Large intestine (tissue), 3 donors: ENCODE data around the gene LRRC8B. TPM values are rescaled to one million over a fixed set of nuclear protein-coding genes. Genes with fewer than 3 reads are reported as not detected.
"Not testable (repeated sequence)": the region's sequence is repeated elsewhere in the genome, so short reads cannot be mapped to it uniquely, and the experiment has no call there.

Experiments used
- DNase-seq, 2 donors: peaks; one replicate each; pipeline versions ENCODE4 v3.0.0 to v3.0.0-alpha.2; 2013
- H3K27ac ChIP-seq: one replicate; pipeline ENCODE4 v1.5.1; 2013; ENCODE audit warnings: low read length
- H3K27me3 ChIP-seq: 2 replicates; pipeline ENCODE4 v1.6.1; 2013; ENCODE audit warnings: low read length; ENCODE audit not compliant: control insufficient read depth, insufficient read depth
- H3K36me3 ChIP-seq: 2 replicates; pipeline ENCODE4 v1.6.1; 2013; ENCODE audit warnings: low read length; ENCODE audit not compliant: control insufficient read depth, insufficient read depth
- H3K4me1 ChIP-seq: one replicate; pipeline ENCODE4 v1.6.1; 2013; ENCODE audit warnings: low read length; ENCODE audit not compliant: control insufficient read depth, insufficient read depth
- H3K4me3 ChIP-seq: one replicate; pipeline ENCODE4 v1.5.1; 2013; ENCODE audit warnings: low read length
- H3K9me3 ChIP-seq: one replicate; pipeline ENCODE4 v1.6.1; 2013; ENCODE audit warnings: mild to moderate bottlenecking, low read depth, low read length, moderate library complexity; ENCODE audit not compliant: control insufficient read depth
- WGBS: methylation state at CpG from one replicate; pipeline ENCODE4 v1.1.5; 2013; ENCODE audit warnings: low lambda C conversion rate; ENCODE audit not compliant: insufficient coverage; 5-methylcytosine and 5-hydroxymethylcytosine counted together
- polyA plus RNA-seq: library from polyadenylated mRNA; unstranded; fragments of 120-200 nt; gene quantifications from one replicate; pipeline ENCODE4 v1.2.1, GENCODE V29; 2013

Gene LRRC8B
- polyA plus RNA-seq, 1 donor, result 10.2 TPM

- no peaks in the 10 kb centered on the region for H3K27me3 ChIP-seq
- peaks cover 18% of the 10 kb centered on the region for H3K36me3 ChIP-seq
- no peak for DNase-seq
- H3K27ac ChIP-seq, result no peak overlapping the region
- peaks cover 1% of the 10 kb centered on the region for H3K4me1 ChIP-seq
- no peaks in the 10 kb centered on the region for H3K9me3 ChIP-seq
- H3K4me3 ChIP-seq, result no peak overlapping the region
- no CpG with 5 or more reads among the region's 9 CpGs for WGBS
Observed at GRCh38 chr1:89582571-89582970, 57.9 kb downstream of the LRRC8B start.

DNA sequence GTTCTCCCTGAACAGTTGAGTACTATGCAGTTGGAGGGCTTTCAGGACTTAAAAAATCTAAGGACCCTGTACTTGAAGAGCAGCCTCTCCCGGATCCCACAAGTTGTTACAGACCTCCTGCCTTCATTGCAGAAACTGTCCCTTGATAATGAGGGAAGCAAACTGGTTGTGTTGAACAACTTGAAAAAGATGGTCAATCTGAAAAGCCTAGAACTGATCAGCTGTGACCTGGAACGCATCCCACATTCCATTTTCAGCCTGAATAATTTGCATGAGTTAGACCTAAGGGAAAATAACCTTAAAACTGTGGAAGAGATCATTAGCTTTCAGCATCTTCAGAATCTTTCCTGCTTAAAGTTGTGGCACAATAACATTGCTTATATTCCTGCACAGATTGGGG is 59.6 kb downstream of the LRRC8B start:
- Histone ChIP-seq H3K27ac (no peak overlapping the region), H3K36me3 (peaks cover 18% of the 10 kb centered on the region), H3K27me3 (no peaks in the 10 kb centered on the region), H3K9me3 (no peaks in the 10 kb centered on the region), H3K4me1 (peaks cover 5% of the 10 kb centered on the region), H3K4me3 (no peak overlapping the region)
- no peak for DNase-seq
- WGBS, result 100% methylated on average over 1 of the region's 2 CpGs

- no peak for DNase-seq
- peaks cover 5% of the 10 kb centered on the region for H3K4me1 ChIP-seq
- peaks cover 18% of the 10 kb centered on the region for H3K36me3 ChIP-seq
- H3K27ac ChIP-seq, result no peak overlapping the region
- H3K27me3 ChIP-seq, result no peaks in the 10 kb centered on the region
- 86% methylated on average over 2 of the region's 3 CpGs for WGBS
- H3K4me3 ChIP-seq, result no peak overlapping the region
- H3K9me3 ChIP-seq, result no peaks in the 10 kb centered on the region
Observed at GRCh38 chr1:89584781-89585180, 60.2 kb downstream of the LRRC8B start.

DNA sequence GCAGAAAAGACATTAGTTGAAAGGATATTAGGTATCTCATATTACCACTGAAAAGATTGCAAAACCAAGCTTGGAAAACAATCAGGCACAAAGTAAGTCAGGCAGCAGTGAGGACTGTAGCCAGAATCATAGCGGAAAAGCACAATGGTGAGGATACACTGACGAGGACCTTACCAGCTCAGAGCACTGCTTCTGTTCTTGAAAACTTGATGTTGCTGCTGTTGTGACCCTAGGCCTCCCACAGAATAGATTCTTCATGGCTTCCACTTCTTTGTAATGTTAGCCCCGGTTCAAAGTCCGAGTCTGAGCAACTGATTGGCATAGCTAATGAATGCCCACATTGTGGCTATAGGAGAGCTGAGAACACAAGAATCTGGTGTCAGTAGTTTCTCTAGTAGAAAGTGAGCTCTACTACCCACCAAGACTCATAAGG is 63.1 kb downstream of the LRRC8B start:
- DNase-seq, result peak in 1 of 2 donors; percentile 12
- WGBS, result 100% methylated on average over 1 of the region's 4 CpGs

DNA sequence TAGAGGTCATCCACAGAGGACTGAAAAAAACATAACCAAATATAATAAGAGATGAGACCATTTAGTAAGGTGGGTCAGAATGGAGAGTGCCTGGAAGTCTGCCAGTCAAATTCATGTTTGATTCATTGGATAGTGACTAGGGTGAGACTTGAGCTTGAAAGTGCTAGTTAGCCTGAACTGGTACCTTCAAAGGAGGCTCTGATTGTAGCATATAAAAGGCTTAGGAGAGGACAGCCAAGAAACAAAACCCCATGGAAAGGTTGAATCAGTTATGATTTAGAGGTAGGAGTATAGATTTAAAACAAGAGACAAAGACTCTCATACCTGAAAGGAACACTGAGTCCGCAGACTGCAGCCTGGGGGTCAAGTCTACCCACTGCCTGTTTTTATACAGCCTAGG is 63.9 kb downstream of the LRRC8B start:
- no peak overlapping the region for H3K27ac ChIP-seq
- no peak for DNase-seq
- no peak overlapping the region for H3K4me3 ChIP-seq
- no peaks in the 10 kb centered on the region for H3K27me3 ChIP-seq
- H3K9me3 ChIP-seq, result no peaks in the 10 kb centered on the region
- no CpG with 5 or more reads among the region's 1 CpG for WGBS
- peaks cover 5% of the 10 kb centered on the region for H3K4me1 ChIP-seq
- peaks cover 6% of the 10 kb centered on the region for H3K36me3 ChIP-seq

More for the DNA sequence above, 63.1 kb downstream of the LRRC8B start:
- Histone ChIP-seq H3K4me3 (no peak overlapping the region), H3K27ac (no peak overlapping the region), H3K9me3 (no peaks in the 10 kb centered on the region), H3K4me1 (peaks cover 5% of the 10 kb centered on the region), H3K27me3 (no peaks in the 10 kb centered on the region), H3K36me3 (peaks cover 12% of the 10 kb centered on the region)

GRCh38 chr1:89589515-89589914 is 64.9 kb downstream of the LRRC8B start:
- no CpG with 5 or more reads among the region's 1 CpG for WGBS
- DNase-seq, result no peak
- no peak overlapping the region for H3K4me3 ChIP-seq
- no peak overlapping the region for H3K27ac ChIP-seq
- H3K4me1 ChIP-seq, result peaks cover 5% of the 10 kb centered on the region
- no peaks in the 10 kb centered on the region for H3K27me3 ChIP-seq
- no peaks in the 10 kb centered on the region for H3K9me3 ChIP-seq
- peaks cover 3% of the 10 kb centered on the region for H3K36me3 ChIP-seq

DNA sequence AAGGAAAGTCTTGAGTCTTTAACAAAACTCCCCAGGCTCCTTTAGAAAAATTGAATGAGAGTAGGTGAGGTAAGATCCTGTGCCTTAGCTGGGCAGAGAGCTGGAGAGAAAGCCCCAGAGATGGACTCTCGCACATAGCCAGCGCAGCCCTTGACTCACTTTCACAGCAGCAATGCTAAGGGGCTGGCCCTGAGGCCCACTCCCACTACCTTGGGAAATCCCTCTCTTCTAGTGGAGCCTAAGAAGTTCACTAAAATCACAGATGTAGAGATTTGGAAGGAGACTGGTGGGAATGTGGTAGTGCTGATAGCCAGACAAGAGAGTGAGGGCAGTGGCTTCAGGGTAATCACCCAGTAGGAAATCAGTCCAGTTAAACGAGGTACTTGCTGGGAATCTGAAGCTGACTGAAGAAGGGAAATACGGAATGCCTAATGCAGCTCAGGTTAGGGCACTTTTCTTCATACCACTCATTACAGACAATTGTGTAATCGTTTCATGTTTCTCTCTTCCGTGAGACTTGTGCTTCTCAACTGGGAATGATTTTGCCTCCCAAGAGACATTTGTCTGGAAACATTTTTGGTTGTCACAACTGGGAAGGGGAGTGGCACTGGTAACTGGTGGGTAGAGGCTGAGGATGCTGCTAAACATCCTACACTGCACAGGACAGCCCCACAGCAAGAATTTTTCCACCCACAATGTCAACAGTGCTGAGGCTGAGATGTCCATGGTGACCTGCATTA is 65.9 kb downstream of the LRRC8B start:
- DNase-seq, result no peak
- H3K9me3 ChIP-seq, result no peaks in the 10 kb centered on the region
- H3K36me3 ChIP-seq, result peaks cover 3% of the 10 kb centered on the region
- no peak overlapping the region for H3K4me3 ChIP-seq
- peaks cover 5% of the 10 kb centered on the region for H3K4me1 ChIP-seq
- no CpG with 5 or more reads among the region's 6 CpGs for WGBS
- H3K27me3 ChIP-seq, result no peaks in the 10 kb centered on the region
- no peak overlapping the region for H3K27ac ChIP-seq

DNA sequence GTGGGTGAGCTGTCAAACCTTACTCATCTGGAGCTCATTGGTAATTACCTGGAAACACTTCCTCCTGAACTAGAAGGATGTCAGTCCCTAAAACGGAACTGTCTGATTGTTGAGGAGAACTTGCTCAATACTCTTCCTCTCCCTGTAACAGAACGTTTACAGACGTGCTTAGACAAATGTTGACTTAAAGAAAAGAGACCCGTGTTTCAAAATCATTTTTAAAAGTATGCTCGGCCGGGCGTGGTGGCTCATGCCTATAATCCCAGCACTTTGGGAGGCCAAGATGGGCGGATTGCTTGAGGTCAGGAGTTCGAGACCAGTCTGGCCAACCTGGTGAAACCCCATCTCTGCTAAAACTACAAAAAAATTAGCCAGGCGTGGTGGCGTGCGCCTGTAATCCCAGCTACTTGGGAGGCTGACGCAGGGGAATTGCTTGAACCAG is 68.3 kb downstream of the LRRC8B start:
- H3K27me3 ChIP-seq, DNase-seq, H3K36me3 ChIP-seq, H3K4me1 ChIP-seq, H3K9me3 ChIP-seq, H3K4me3 ChIP-seq, H3K27ac ChIP-seq: not testable (repeated sequence)
- no CpG with 5 or more reads among the region's 13 CpGs for WGBS

DNA sequence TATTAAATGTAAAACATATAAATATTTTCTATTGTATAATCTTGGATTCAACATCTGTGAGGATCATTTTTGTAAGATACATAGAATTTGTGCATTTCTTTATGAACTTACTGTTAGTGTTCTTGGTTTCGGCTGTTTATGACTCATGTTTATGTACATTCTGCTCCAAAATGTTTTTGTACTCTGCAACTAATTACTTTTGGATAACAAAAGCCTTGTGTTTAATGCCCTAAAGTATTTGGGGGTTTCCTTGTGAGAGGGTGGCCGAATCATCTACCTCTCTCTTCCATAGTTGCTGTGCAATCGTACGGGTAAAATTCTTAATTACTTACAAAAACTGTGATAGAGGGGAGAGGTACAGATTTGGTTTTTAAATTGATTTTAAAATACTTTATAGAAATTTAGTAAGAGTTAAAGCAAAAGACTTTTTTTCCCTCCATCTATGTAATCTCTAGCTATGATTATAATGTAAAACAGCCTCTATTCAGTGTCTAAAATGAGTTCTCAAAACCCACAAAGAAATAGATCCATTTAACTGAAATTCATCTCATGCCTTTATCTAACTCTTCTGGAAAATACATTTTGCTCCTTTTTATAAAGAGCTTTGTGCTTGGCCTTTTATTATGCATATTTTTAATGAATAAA is 69.6 kb downstream of the LRRC8B start:
- 86% methylated on average over 3 of the region's 4 CpGs for WGBS
- H3K27ac ChIP-seq, result no peak overlapping the region
- no peaks in the 10 kb centered on the region for H3K9me3 ChIP-seq
- no peaks in the 10 kb centered on the region for H3K27me3 ChIP-seq
- peaks cover 3% of the 10 kb centered on the region for H3K36me3 ChIP-seq
- H3K4me3 ChIP-seq, result no peak overlapping the region
- DNase-seq, result no peak
- no peaks in the 10 kb centered on the region for H3K4me1 ChIP-seq

DNA sequence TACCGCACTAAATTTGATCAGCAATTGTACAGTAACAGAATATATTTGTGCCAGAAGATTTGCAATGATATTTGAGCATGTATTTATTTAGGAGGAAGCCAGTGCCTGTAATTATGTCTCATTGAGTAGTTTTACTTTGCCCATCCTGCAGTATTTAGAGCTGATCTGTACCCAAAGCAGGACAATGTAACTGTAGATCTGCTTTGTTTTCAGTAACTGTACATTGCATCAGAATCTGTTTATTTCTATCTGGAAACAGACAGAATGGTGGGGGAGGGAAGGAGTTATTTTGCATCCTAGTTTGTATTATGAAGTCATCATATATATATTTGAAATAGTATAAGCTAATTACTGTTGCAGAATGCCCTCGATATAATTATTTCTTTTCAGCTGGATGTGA is 72.1 kb downstream of the LRRC8B start:
- no peaks in the 10 kb centered on the region for H3K27me3 ChIP-seq
- 100% methylated on average over 2 of the region's 2 CpGs for WGBS
- H3K4me3 ChIP-seq, result no peak overlapping the region
- no peaks in the 10 kb centered on the region for H3K36me3 ChIP-seq
- DNase-seq, result no peak
- no peak overlapping the region for H3K27ac ChIP-seq
- no peaks in the 10 kb centered on the region for H3K4me1 ChIP-seq
- no peaks in the 10 kb centered on the region for H3K9me3 ChIP-seq
